Hepatocyte (in vitro differentiated cells): ENCODE results near the gene PRR23A. TPM values are rescaled to one million over a fixed set of nuclear protein-coding genes. Genes with fewer than 3 reads are reported as not detected.
"Not testable (repeated sequence)": the region's sequence is repeated elsewhere in the genome, so short reads cannot be mapped to it uniquely, and the experiment has no call there.

Experiments used
- DNase-seq: peaks from one replicate; pipeline ENCODE4 v3.0.0-alpha.2; 2016; ENCODE audit warnings: low spot score
- H2AFZ ChIP-seq: fragments of 200-600 bp; sonication (generic); 2 replicates; pipeline ENCODE4 v1.6.0; 2016; ENCODE audit warnings: antibody characterized with exemption, mild to moderate bottlenecking
- H3K27ac ChIP-seq: fragments of 200-600 bp; sonication (generic); 2 replicates; pipeline ENCODE4 v1.5.1; 2016; ENCODE audit warnings: mild to moderate bottlenecking
- H3K27me3 ChIP-seq: fragments of 200-600 bp; sonication (generic); 2 replicates; pipeline ENCODE4 v1.6.1; 2016
- H3K36me3 ChIP-seq: fragments of 200-600 bp; sonication (generic); replicated peaks from 2 replicates; pipeline ENCODE4 v1.5.1; 2016; ENCODE audit warnings: low read depth; ENCODE audit not compliant: insufficient read depth
- H3K4me1 ChIP-seq: fragments of 200-600 bp; sonication (generic); 2 replicates; pipeline ENCODE4 v1.5.1; 2016; ENCODE audit warnings: mild to moderate bottlenecking, moderate library complexity; ENCODE audit not compliant: insufficient read depth
- H3K4me2 ChIP-seq: fragments of 200-600 bp; sonication (generic); 2 replicates; pipeline ENCODE4 v1.6.0; 2016
- H3K4me3 ChIP-seq: fragments of 200-600 bp; sonication (generic); 2 replicates; pipeline ENCODE4 v1.5.1; 2016; ENCODE audit warnings: mild to moderate bottlenecking
- H3K79me2 ChIP-seq: fragments of 200-600 bp; sonication (generic); 2 replicates; pipeline ENCODE4 v1.6.0; 2017; ENCODE audit warnings: mild to moderate bottlenecking
- H3K9me2 ChIP-seq: fragments of 200-600 bp; sonication (generic); replicated peaks from 2 replicates; pipeline ENCODE4 v1.6.0; 2017; ENCODE audit warnings: mild to moderate bottlenecking; ENCODE audit not compliant: insufficient read depth
- H3K9me3 ChIP-seq: fragments of 200-600 bp; sonication (generic); 2 replicates; pipeline ENCODE4 v1.5.1; 2016; ENCODE audit warnings: low read depth, mild to moderate bottlenecking
- H4K20me1 ChIP-seq: fragments of 200-600 bp; sonication (generic); 2 replicates; pipeline ENCODE4 v1.6.0; 2016; ENCODE audit warnings: mild to moderate bottlenecking; ENCODE audit not compliant: insufficient read depth, poor library complexity, severe bottlenecking
- EZH2 ChIP-seq: fragments of 200-600 bp; sonication (generic); IDR thresholded peaks from 2 replicates; pipeline ENCODE4 v1.6.1; 2016; ENCODE audit warnings: antibody characterized with exemption, mild to moderate bottlenecking, borderline replicate concordance
- EZH2phosphoT487 ChIP-seq: fragments of 200-600 bp; sonication (generic); IDR thresholded peaks from one replicate; pipeline ENCODE4 v1.6.1; 2018; ENCODE audit warnings: antibody characterized with exemption, mild to moderate bottlenecking, low read depth, moderate library complexity; ENCODE audit not compliant: unreplicated experiment, severe bottlenecking
- WGBS: methylation state at CpG from one replicate; pipeline ENCODE4 v1.1.6; 2016; ENCODE audit warnings: low lambda C conversion rate; ENCODE audit errors: missing lambda C conversion rate; 5-methylcytosine and 5-hydroxymethylcytosine counted together
- polyA plus RNA-seq: library from polyadenylated mRNA; unstranded; fragments of >200 nt; fragmentation: Nextera tagmentation; extraction: Ambion mirVana; gene quantifications from 2 replicates; pipeline ENCODE4 v1.2.1, GENCODE V29; 2016
- total RNA-seq: library from RNA; depleted of rRNA; stranded (reverse); fragments of >200 nt; gene quantifications from 2 replicates; pipeline ENCODE4 v1.2.3, GENCODE V29; 2014
- TF ChIP-seq, protein P1 (sequence below): fragments of 200-600 bp; sonication (generic); IDR thresholded peaks from 2 replicates; pipeline ENCODE4 v1.5.1; 2016; ENCODE audit warnings: antibody characterized with exemption, mild to moderate bottlenecking; ENCODE audit not compliant: poor library complexity

Gene PRR23A
- total and polyA plus RNA-seq, 2 experiments from 2014 or later: not detected

DNA sequence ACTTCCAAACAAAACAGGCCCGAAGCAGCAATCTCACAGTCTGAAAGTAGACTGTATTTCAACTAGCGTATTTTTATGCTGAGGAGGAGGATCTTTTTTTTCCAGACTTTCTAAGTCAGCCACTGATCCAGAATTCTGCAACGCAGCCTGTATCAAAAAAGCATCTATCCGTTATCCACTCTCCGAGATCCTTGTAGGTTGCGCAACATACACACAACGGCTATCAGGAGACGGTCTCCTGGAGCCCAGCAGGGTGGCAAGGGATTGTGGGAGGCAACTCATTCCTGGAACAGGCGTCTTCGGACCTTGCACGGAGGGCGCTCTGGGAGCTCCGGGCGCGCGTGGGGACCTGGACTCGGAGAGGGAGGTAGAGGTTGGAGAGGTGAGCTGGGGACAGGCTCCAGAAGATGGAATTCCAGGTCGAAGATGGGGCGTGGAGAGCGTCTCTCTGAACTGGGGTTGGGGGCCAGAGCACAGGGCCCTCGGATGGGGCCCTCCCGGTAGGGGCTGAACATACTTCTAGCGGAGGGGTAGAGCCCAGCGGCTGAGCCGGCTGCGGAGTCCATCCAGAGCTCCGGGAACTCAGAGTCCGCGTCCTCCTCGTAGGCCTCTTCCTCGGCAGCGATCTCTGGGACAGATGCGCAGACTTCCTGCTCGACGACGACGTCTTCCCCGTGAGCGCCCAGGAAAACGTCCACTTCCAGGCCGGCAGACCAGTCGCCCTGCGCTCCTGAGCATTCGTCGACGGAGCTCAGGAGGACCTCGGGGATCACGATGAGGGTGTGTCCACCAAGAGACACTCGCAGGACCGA is 37.7 kb upstream of the PRR23A start:
- no peak overlapping the region for H2AFZ ChIP-seq
- no peak for DNase-seq
- TF ChIP-seq, protein P1, sequence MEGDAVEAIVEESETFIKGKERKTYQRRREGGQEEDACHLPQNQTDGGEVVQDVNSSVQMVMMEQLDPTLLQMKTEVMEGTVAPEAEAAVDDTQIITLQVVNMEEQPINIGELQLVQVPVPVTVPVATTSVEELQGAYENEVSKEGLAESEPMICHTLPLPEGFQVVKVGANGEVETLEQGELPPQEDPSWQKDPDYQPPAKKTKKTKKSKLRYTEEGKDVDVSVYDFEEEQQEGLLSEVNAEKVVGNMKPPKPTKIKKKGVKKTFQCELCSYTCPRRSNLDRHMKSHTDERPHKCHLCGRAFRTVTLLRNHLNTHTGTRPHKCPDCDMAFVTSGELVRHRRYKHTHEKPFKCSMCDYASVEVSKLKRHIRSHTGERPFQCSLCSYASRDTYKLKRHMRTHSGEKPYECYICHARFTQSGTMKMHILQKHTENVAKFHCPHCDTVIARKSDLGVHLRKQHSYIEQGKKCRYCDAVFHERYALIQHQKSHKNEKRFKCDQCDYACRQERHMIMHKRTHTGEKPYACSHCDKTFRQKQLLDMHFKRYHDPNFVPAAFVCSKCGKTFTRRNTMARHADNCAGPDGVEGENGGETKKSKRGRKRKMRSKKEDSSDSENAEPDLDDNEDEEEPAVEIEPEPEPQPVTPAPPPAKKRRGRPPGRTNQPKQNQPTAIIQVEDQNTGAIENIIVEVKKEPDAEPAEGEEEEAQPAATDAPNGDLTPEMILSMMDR: no peak
- TF ChIP-seq EZH2 (no peak), EZH2phosphoT487 (no peak)

GRCh38 chr3:139037478-139037877 is 31.4 kb upstream of the PRR23A start:
- TF ChIP-seq EZH2 (no peak), EZH2phosphoT487 (no peak)
- TF ChIP-seq, protein P1: no peak
- Histone ChIP-seq H4K20me1 (no peaks in the 10 kb centered on the region), H3K4me1 (no peaks in the 10 kb centered on the region), H3K79me2 (no peaks in the 10 kb centered on the region), H3K27me3 (no peaks in the 10 kb centered on the region), H3K9me3 (no peaks in the 10 kb centered on the region), H3K27ac (no peak overlapping the region), H2AFZ (no peak overlapping the region), H3K4me3 (no peak overlapping the region), H3K9me2 (no peaks in the 10 kb centered on the region), H3K4me2 (no peak overlapping the region), H3K36me3 (no peaks in the 10 kb centered on the region)
- no peak for DNase-seq
- WGBS: 88% methylated on average over 6 of the region's 6 CpGs

More for the DNA sequence above, 37.7 kb upstream of the PRR23A start:
- Histone ChIP-seq H3K4me1 (no peaks in the 10 kb centered on the region), H3K4me2 (no peak overlapping the region), H3K79me2 (no peaks in the 10 kb centered on the region), H3K4me3 (no peak overlapping the region), H3K36me3 (no peaks in the 10 kb centered on the region), H3K9me2 (no peaks in the 10 kb centered on the region), H4K20me1 (no peaks in the 10 kb centered on the region), H3K9me3 (no peaks in the 10 kb centered on the region), H3K27ac (no peak overlapping the region), H3K27me3 (no peaks in the 10 kb centered on the region)
- 97% methylated on average over 48 of the region's 50 CpGs for WGBS

- TF ChIP-seq EZH2phosphoT487 (no peak), EZH2 (no peak)
- TF ChIP-seq, protein P1: no peak
- Histone ChIP-seq H3K4me2 (no peak overlapping the region), H4K20me1 (no peaks in the 10 kb centered on the region), H3K4me1 (no peaks in the 10 kb centered on the region), H3K79me2 (no peaks in the 10 kb centered on the region), H3K9me2 (no peaks in the 10 kb centered on the region), H3K27me3 (no peaks in the 10 kb centered on the region), H3K4me3 (no peak overlapping the region), H3K9me3 (no peaks in the 10 kb centered on the region), H2AFZ (no peak overlapping the region), H3K27ac (no peak overlapping the region), H3K36me3 (no peaks in the 10 kb centered on the region)
- DNase-seq: no peak
- WGBS: 78% methylated on average over 2 of the region's 2 CpGs
Observed at GRCh38 chr3:139032326-139033002, 26.4 kb upstream of the PRR23A start.

- H4K20me1 ChIP-seq, H2AFZ ChIP-seq, H3K79me2 ChIP-seq, DNase-seq, H3K36me3 ChIP-seq, H3K4me3 ChIP-seq, H3K27me3 ChIP-seq, H3K4me1 ChIP-seq, H3K27ac ChIP-seq, H3K9me3 ChIP-seq, H3K4me2 ChIP-seq, H3K9me2 ChIP-seq: not testable (repeated sequence)
Observed at GRCh38 chr3:139030576-139030975, 24.5 kb upstream of the PRR23A start.
